Activated naive CD4-positive, alpha-beta T cell treated with anti-CD3 and anti-CD28 coated beads, Interleukin-2, amount 10 ng/mL, durations not matched to agents 7 days and 5 days (primary cell): ENCODE measurements around the gene DNAH6.

Experiments
- CTCF ChIA-PET: fragments of 350-600 bp; sonication (Branson Sonifier 250); formaldehyde crosslinking; loops from one replicate; lab custom pipeline; 2021; ENCODE audit warnings: antibody characterized with exemption; lab: Charles Lee
- DNase-seq: peaks from one replicate; pipeline ENCODE4 v3.0.0-alpha.2; 2020
- H3K27ac Mint-ChIP-seq: one replicate; pipeline ENCODE4 v1.8.0; 2021; ENCODE audit warnings: mild to moderate bottlenecking, moderate library complexity, mixed read lengths
- H3K27me3 Mint-ChIP-seq: one replicate; pipeline ENCODE4 v1.8.0; 2021; ENCODE audit warnings: mild to moderate bottlenecking, mixed read lengths
- H3K36me3 Mint-ChIP-seq: one replicate; pipeline ENCODE4 v1.8.0; 2021; ENCODE audit warnings: mixed read lengths
- H3K4me1 Mint-ChIP-seq: one replicate; pipeline ENCODE4 v1.8.0; 2021; ENCODE audit warnings: mixed read lengths
- H3K4me3 Mint-ChIP-seq: one replicate; pipeline ENCODE4 v1.8.0; 2021; ENCODE audit warnings: mild to moderate bottlenecking, moderate library complexity, mixed read lengths
- H3K9me3 Mint-ChIP-seq: one replicate; pipeline ENCODE4 v1.8.0; 2021; ENCODE audit warnings: mixed read lengths

Gene DNAH6

GRCh38 chr2:84653302-84653701 is 137.0 kb downstream of the DNAH6 start:
- Mint-ChIP-seq H3K36me3 (peaks cover 59% of the 10 kb centered on the region), H3K27me3 (no peaks in the 10 kb centered on the region)
- CTCF ChIA-PET, result interaction anchor here (0.6 to 0.7 kb wide), 2 partner anchors 180 to 223 kb away, joined by 3 read pairs; no protein-coding TSS in a partner anchor

GRCh38 chr2:84654414-84654813 is 138.1 kb downstream of the DNAH6 start:
- Mint-ChIP-seq H3K4me3 (no peak overlapping the region), H3K4me1 (peaks cover 68% of the 10 kb centered on the region), H3K36me3 (peaks cover 54% of the 10 kb centered on the region), H3K27me3 (no peaks in the 10 kb centered on the region), H3K27ac (no peak overlapping the region), H3K9me3 (peaks cover 28% of the 10 kb centered on the region)
- CTCF ChIA-PET, result no interaction called here
- no peak for DNase-seq

More at GRCh38 chr2:84653302-84653701, 137.0 kb downstream of the DNAH6 start:
- Mint-ChIP-seq H3K4me3 (no peak overlapping the region), H3K4me1 (peaks cover 80% of the 10 kb centered on the region), H3K27ac (peak overlapping the region; percentile 47), H3K9me3 (peaks cover 29% of the 10 kb centered on the region)
- no peak for DNase-seq

GRCh38 chr2:84669122-84669521 is 152.8 kb downstream of the DNAH6 start:
- CTCF ChIA-PET, result no interaction called here

GRCh38 chr2:84674099-84674498 is 157.8 kb downstream of the DNAH6 start:
- peaks cover 8% of the 10 kb centered on the region for H3K27me3 Mint-ChIP-seq
- no peak overlapping the region for H3K4me3 Mint-ChIP-seq
- no peak overlapping the region for H3K27ac Mint-ChIP-seq
- H3K4me1 Mint-ChIP-seq, result peaks cover 16% of the 10 kb centered on the region
- DNase-seq, result no peak
- CTCF ChIA-PET, result no interaction called here
- H3K9me3 Mint-ChIP-seq, result no peaks in the 10 kb centered on the region
- H3K36me3 Mint-ChIP-seq, result no peaks in the 10 kb centered on the region

More at GRCh38 chr2:84669122-84669521, 152.8 kb downstream of the DNAH6 start:
- Mint-ChIP-seq H3K4me3 (no peak overlapping the region), H3K27ac (no peak overlapping the region), H3K36me3 (peaks cover 2% of the 10 kb centered on the region), H3K27me3 (peaks cover 8% of the 10 kb centered on the region), H3K9me3 (peaks cover 9% of the 10 kb centered on the region), H3K4me1 (peaks cover 7% of the 10 kb centered on the region)
- no peak for DNase-seq

GRCh38 chr2:84674586-84674985 is 158.3 kb downstream of the DNAH6 start:
- H3K36me3 Mint-ChIP-seq, result no peaks in the 10 kb centered on the region
- H3K9me3 Mint-ChIP-seq, result no peaks in the 10 kb centered on the region
- CTCF ChIA-PET, result no interaction called here
- peaks cover 8% of the 10 kb centered on the region for H3K27me3 Mint-ChIP-seq
- no peak overlapping the region for H3K4me3 Mint-ChIP-seq
- peaks cover 16% of the 10 kb centered on the region for H3K4me1 Mint-ChIP-seq
- DNase-seq, result no peak
- no peak overlapping the region for H3K27ac Mint-ChIP-seq

- no peak overlapping the region for H3K27ac Mint-ChIP-seq
- no peaks in the 10 kb centered on the region for H3K36me3 Mint-ChIP-seq
- no peaks in the 10 kb centered on the region for H3K9me3 Mint-ChIP-seq
Observed at GRCh38 chr2:84676295-84676694, 160.0 kb downstream of the DNAH6 start.

GRCh38 chr2:84678214-84678613 is 161.9 kb downstream of the DNAH6 start:
- CTCF ChIA-PET, result no interaction called here
- no peak overlapping the region for H3K4me3 Mint-ChIP-seq
- no peak overlapping the region for H3K27ac Mint-ChIP-seq
- H3K9me3 Mint-ChIP-seq, result no peaks in the 10 kb centered on the region
- H3K27me3 Mint-ChIP-seq, result no peaks in the 10 kb centered on the region
- H3K4me1 Mint-ChIP-seq, result peaks cover 16% of the 10 kb centered on the region
- no peaks in the 10 kb centered on the region for H3K36me3 Mint-ChIP-seq
- no peak for DNase-seq

More at GRCh38 chr2:84676295-84676694, 160.0 kb downstream of the DNAH6 start:
- Mint-ChIP-seq H3K27me3 (no peaks in the 10 kb centered on the region), H3K4me3 (no peak overlapping the region), H3K4me1 (peaks cover 16% of the 10 kb centered on the region)
- no peak for DNase-seq
- CTCF ChIA-PET, result no interaction called here

GRCh38 chr2:84686783-84687476 is 170.6 kb downstream of the DNAH6 start:
- Mint-ChIP-seq H3K4me1 (peaks cover 17% of the 10 kb centered on the region), H3K27ac (no peak overlapping the region), H3K36me3 (peaks cover 8% of the 10 kb centered on the region), H3K27me3 (no peaks in the 10 kb centered on the region), H3K9me3 (peaks cover 2% of the 10 kb centered on the region), H3K4me3 (no peak overlapping the region)
- CTCF ChIA-PET, result no interaction called here
- no peak for DNase-seq

GRCh38 chr2:84687498-84688149 is 171.3 kb downstream of the DNAH6 start:
- no peak overlapping the region for H3K4me3 Mint-ChIP-seq
- peaks cover 2% of the 10 kb centered on the region for H3K9me3 Mint-ChIP-seq
- no peak overlapping the region for H3K27ac Mint-ChIP-seq
- peaks cover 8% of the 10 kb centered on the region for H3K36me3 Mint-ChIP-seq
- no peaks in the 10 kb centered on the region for H3K27me3 Mint-ChIP-seq
- CTCF ChIA-PET, result no interaction called here
- no peak for DNase-seq
- peaks cover 19% of the 10 kb centered on the region for H3K4me1 Mint-ChIP-seq

GRCh38 chr2:84690225-84690624 is 173.9 kb downstream of the DNAH6 start:
- Mint-ChIP-seq H3K27ac (no peak overlapping the region), H3K36me3 (peaks cover 18% of the 10 kb centered on the region), H3K4me1 (peaks cover 42% of the 10 kb centered on the region), H3K27me3 (no peaks in the 10 kb centered on the region), H3K9me3 (peaks cover 2% of the 10 kb centered on the region), H3K4me3 (no peak overlapping the region)
- CTCF ChIA-PET, result no interaction called here
- no peak for DNase-seq

GRCh38 chr2:84694088-84694622 is 177.9 kb downstream of the DNAH6 start:
- Mint-ChIP-seq H3K9me3 (peaks cover 4% of the 10 kb centered on the region), H3K36me3 (peaks cover 16% of the 10 kb centered on the region), H3K4me3 (peak overlapping the region; percentile 11), H3K27ac (peak overlapping the region; percentile 87), H3K27me3 (no peaks in the 10 kb centered on the region), H3K4me1 (peaks cover 30% of the 10 kb centered on the region)
- peak; percentile 48 for DNase-seq
- CTCF ChIA-PET, result no interaction called here

GRCh38 chr2:84697895-84698294 is 181.6 kb downstream of the DNAH6 start:
- no peak overlapping the region for H3K4me3 Mint-ChIP-seq
- peaks cover 25% of the 10 kb centered on the region for H3K4me1 Mint-ChIP-seq
- DNase-seq, result no peak
- H3K36me3 Mint-ChIP-seq, result peaks cover 19% of the 10 kb centered on the region
- no peak overlapping the region for H3K27ac Mint-ChIP-seq
- no peaks in the 10 kb centered on the region for H3K27me3 Mint-ChIP-seq
- CTCF ChIA-PET, result no interaction called here
- H3K9me3 Mint-ChIP-seq, result peaks cover 22% of the 10 kb centered on the region

- peaks cover 6% of the 10 kb centered on the region for H3K4me1 Mint-ChIP-seq
Observed at GRCh38 chr2:84700006-84700405, 183.7 kb downstream of the DNAH6 start.

GRCh38 chr2:84701880-84702279 is 185.6 kb downstream of the DNAH6 start:
- no peak for DNase-seq
- no peak overlapping the region for H3K27ac Mint-ChIP-seq
- H3K36me3 Mint-ChIP-seq, result peaks cover 11% of the 10 kb centered on the region
- no peaks in the 10 kb centered on the region for H3K27me3 Mint-ChIP-seq
- CTCF ChIA-PET, result no interaction called here
- H3K4me1 Mint-ChIP-seq, result peaks cover 11% of the 10 kb centered on the region
- H3K4me3 Mint-ChIP-seq, result no peak overlapping the region
- H3K9me3 Mint-ChIP-seq, result peaks cover 33% of the 10 kb centered on the region

More at GRCh38 chr2:84700006-84700405, 183.7 kb downstream of the DNAH6 start:
- Mint-ChIP-seq H3K9me3 (peaks cover 29% of the 10 kb centered on the region), H3K4me3 (no peak overlapping the region), H3K27ac (no peak overlapping the region), H3K27me3 (no peaks in the 10 kb centered on the region), H3K36me3 (peaks cover 9% of the 10 kb centered on the region)
- DNase-seq, result no peak
- CTCF ChIA-PET, result no interaction called here
